GM12892 (cell line): ENCODE measurements around the gene SLC5A6.
"Not testable (repeated sequence)": the region's sequence is repeated elsewhere in the genome, so short reads cannot be mapped to it uniquely, and the experiment has no call there.

Source experiments
- DNase-seq: peaks from one replicate; pipeline ENCODE4 v3.0.0; 2011; ENCODE audit not compliant: insufficient read length
- FAIRE-seq: peaks from 2 replicates; lab custom pipeline; 2011; peaks lifted over from hg19 to GRCh38; lab: Jason Lieb, UNC
- POLR2A ChIP-seq: IDR thresholded peaks from 2 replicates; pipeline ENCODE4 v1.6.1; 2011; ENCODE audit warnings: low read depth, low read length, control low read depth
- POLR2AphosphoS5 ChIP-seq: IDR thresholded peaks from 2 replicates; pipeline ENCODE4 v1.6.1; 2011; ENCODE audit warnings: low read depth, low read length, control low read depth
- TAF1 ChIP-seq: IDR thresholded peaks from 2 replicates; pipeline ENCODE4 v1.6.1; 2011; ENCODE audit warnings: low read depth, mild to moderate bottlenecking, control low read depth, low read length, borderline replicate concordance

Gene SLC5A6

DNA sequence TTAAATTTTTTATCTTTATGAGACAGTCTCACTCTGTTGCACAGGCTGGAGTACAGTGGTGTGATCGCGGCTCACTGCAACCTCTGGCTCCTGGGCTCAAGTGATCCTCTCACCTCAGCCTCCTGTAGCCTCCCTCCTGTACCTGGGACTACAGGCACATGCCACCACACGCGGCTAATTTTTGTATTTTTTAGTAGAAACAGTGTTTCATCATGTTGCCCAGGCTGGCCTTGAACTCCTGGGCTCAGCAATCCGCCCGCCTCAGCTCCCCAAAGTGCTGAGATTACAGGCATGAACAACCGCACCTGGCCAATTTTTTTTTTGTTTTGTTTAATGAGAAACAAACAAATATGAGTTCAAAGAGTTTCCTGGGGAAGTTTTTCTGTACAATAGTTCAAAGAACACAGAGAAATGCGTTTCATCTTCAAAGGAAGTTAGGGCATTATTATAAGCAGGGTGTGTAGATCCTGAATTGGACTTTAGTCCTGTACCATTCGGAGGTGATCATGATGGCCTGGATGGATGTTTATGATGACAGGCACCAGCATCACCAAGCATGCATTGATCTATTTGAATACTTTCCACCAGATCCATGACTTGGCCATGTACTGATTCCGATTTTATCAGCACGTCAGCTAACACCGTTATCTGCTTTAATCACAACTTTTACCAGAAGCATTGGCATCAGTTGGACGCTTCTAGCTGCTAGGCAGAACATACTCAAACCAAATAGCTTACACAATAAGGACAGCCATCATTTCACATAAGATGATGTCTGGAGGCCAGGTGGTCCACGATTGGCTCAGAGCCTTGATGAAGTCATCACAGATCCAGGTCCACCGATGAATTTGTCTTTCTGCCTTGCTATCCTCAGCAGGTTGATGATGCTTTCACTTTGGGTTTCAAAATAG, 34.4 kb downstream of the SLC5A6 start:
- TF ChIP-seq POLR2A (no peak), POLR2AphosphoS5 (no peak), TAF1 (no peak)
- peak; percentile 5 for FAIRE-seq

DNA sequence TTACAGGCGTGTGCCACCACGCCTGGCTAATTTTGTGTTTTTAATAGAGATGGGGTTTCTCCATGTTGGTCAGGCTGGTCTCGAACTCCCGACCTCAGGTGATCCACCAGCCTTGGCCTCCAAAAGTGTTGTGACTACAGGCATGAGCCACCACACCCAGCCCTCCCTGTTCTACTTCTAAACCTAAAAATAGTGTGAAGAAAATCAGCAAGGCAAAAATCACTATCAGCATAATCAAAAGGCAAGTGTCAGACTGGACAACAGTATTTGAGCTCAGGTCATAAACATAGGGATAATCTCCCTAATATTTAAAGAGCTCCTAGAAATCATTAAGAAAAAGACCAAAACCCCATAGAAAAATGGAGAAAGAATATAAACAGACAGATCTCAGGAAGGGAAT, 36.3 kb downstream of the SLC5A6 start:
- FAIRE-seq, DNase-seq: not testable (repeated sequence)

More for the DNA sequence above, 34.4 kb downstream of the SLC5A6 start:
- no peak for DNase-seq

DNA sequence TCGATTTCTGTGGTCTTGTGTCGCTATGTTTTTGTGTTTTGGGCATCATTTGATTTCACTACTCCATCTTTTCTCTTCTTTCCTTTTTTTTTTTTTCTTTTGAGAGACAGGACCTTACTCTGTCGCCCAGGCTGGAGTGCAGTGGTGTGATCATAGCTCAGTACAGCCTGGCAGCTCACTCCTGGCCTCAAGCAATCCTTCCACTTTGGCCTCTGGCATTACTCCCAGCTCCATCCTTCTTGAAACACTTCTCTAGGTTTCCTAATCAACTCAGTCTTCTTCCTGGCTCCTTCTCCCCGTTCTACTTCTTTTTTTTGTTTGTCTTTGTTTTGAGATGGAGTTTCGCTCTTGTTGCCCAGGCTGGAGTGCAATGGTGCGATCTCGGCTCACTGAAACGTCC, 36.7 kb downstream of the SLC5A6 start:
- DNase-seq (no peak), FAIRE-seq (no peak)
- no peak for TF ChIP-seq POLR2AphosphoS5
- TF ChIP-seq POLR2A, result no peak
- no peak for TF ChIP-seq TAF1

DNA sequence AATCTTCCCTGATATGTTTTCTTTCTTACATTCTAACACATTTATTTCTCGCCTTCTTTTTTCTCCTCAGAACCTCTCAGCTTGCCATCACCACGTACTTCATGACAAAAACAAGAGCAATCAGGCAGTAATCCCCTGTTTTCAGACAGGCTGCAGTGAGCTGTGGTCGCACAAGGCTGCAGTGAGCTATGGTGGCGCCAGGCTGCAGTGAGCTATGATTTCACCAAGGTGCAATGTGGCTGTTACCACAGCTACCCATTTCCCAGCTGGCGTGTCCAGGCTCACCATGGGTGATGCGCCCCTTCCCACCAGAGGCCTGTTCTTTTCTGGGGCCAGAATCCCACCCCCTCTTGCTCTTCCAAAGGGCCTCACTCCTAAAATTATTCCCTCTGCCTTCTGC, 37.4 kb downstream of the SLC5A6 start:
- DNase-seq, result no peak
- TF ChIP-seq POLR2AphosphoS5, result no peak
- TF ChIP-seq TAF1, result no peak
- TF ChIP-seq POLR2A, result no peak
- peak; percentile 46 for FAIRE-seq

DNA sequence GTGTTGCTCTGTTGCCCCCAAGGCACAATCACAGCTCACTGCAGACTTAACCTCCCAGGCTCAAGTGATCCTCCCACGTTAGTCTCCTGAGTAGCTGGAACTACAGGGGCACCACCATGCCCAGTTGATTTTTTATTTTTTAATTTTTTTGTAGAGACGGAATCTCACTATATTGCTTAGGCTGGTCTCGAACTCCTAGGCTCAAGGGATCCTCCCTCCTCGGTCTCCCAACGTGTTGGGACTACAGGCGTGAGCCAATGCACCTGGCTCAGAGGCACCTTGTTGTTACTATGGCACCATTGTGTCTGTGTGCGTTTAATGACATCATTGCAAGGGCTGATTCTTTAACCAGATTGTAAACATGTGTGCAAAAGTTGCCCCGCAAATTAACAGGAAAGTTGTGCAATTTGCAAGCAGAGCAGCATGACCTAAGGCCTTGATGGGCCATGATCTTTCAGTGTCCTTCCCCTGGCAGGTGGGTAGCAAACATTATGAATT, 40.7 kb downstream of the SLC5A6 start:
- TF ChIP-seq TAF1, result no peak
- TF ChIP-seq POLR2AphosphoS5, result no peak
- no peak for TF ChIP-seq POLR2A
- FAIRE-seq (no peak), DNase-seq (no peak)

DNA sequence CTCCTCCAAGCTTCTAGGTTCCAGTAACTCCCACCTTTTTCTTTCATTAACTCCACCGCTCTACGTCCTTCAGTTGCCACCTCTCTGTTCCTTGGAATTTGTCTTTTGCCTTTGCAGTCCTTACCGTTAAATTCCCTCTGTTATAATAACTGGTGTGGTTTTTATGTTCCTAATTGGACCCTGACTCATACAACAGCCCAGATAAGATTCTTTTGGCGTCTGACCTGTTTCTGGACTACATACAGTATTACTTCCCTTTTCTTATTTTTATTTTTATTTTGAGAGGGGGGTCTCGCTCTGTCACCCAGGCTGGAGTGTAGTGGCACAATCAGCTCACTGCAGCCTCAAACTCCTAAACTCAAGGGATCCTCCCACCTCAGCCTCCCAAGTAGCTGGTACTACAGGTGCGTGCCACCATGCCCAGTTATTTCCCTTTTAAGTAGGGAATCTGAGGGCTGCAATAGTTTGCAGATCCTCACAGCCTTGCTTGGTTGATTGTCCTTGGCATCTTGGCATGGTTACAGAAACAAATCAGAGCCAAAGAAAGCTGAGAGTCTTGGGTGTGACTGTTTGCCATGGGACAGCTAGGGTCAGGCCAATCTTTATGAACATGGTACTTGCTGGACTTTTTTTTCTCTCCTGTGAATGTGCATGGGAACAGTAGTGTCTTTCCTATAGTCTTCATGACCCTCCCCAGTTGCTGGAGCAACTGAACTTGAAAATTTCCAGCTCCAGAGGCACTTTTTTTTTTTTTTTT, 41.3 kb downstream of the SLC5A6 start:
- no peak for FAIRE-seq

DNA sequence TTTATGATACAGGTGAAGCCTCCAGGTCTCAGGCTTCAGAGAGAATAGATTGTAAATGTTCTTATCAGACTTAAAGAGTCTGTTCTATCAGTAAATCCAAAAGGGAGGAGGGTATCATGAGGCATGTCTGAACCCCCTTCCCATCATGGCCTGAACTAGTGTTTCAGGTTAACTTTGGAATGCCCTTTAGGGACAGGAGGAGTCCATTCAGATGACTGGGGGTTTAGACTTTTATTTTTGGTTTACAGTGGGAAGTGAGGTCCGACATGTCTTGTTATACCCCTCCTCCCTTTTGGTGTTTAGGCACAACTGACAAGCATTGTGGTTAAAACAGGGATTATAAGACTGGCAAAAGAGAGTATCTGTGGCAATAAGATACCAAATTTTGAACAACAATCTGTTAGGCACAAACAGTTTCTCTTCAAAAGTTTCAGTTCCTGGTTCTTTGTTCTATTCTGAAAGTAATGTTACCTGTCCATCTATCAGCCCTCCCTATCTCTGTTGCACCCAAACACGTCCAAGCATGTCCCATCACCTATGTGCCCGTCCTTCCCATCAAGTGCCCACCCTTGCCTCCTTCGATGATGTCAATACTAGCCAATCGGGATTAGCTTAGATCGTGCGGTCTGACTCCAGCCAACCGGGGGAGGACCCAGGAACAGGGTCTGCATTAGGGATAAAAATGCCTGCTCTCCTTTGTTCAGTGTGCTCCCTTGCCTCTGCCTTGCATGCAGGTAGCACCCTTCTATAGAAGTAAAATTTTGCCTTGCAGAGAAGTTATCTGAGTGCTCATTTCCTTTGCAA, 46.9 kb downstream of the SLC5A6 start:
- no peak for TF ChIP-seq POLR2A
- no peak for TF ChIP-seq POLR2AphosphoS5
- no peak for TF ChIP-seq TAF1
- DNase-seq (no peak), FAIRE-seq (peak; percentile 93)

More for the DNA sequence above, 41.3 kb downstream of the SLC5A6 start:
- no peak for TF ChIP-seq TAF1
- no peak for TF ChIP-seq POLR2A
- no peak for TF ChIP-seq POLR2AphosphoS5
- DNase-seq, result no peak

DNA sequence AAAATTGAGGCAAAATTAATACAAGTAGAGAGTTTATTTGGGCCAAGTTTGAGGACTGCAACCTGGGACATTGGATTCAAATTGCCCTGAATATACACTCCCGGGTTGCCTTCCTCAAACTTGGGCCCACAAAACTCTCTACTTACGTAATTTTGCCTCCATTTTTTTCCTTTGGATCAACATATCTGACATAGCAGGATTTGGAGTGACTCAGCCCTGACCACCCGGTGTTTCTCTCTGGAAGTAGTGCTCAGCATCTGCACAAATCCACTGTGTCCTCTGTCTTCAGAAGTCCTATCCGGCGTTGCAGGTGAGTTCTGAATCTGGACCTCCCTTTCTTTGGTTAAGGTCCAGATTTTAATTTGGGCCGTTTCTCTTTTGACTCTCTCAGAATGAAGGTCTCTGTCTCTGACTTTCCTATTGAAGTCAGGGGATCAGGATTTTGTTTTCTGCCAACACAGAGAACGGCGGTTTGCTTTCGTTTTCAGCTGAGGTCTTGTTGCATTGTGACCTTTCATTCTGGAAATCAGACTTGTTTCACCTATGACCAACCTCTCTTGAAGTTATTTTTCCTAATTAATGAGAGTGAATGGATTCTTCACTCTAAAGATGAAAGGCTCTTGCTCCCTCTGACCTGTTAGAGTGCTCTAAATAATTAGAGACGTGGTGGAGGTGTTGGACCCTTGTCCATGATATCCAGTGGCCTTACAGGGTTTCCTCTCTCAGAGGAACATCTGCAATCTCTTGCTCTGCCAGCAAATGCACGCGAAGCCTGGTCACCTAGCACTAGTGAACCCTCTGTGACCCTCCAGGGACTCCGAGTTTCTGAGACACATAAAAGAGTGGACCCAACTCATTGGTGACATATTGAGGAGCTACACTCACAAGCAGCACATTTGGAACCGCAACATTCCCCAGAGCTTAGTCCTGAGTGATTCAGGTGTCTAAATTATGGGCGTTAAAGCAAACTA, 49.6 kb downstream of the SLC5A6 start:
- no peak for FAIRE-seq
- no peak for DNase-seq
- TF ChIP-seq TAF1, result no peak
- TF ChIP-seq POLR2A, result no peak
- no peak for TF ChIP-seq POLR2AphosphoS5

DNA sequence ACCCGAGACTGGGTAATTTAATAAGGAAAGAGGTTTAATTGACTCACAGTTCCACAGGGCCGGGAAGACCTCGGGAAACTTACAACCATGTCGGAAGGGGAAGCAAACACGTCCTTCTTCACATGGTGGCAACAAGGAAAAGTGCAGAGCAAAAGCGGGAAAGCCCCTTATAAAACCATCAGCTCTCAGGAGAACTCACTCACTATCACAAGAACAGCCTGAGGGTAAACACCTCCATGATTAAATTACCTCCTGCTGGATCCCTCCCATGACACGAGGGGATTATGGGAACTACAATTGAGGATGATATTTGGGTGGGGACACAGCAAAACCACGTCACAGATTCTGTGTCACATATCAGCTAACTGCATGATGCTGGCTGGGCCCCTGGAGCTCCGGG, 51.9 kb downstream of the SLC5A6 start:
- DNase-seq (no peak), FAIRE-seq (no peak)
- TF ChIP-seq TAF1 (no peak), POLR2AphosphoS5 (no peak), POLR2A (no peak)

DNA sequence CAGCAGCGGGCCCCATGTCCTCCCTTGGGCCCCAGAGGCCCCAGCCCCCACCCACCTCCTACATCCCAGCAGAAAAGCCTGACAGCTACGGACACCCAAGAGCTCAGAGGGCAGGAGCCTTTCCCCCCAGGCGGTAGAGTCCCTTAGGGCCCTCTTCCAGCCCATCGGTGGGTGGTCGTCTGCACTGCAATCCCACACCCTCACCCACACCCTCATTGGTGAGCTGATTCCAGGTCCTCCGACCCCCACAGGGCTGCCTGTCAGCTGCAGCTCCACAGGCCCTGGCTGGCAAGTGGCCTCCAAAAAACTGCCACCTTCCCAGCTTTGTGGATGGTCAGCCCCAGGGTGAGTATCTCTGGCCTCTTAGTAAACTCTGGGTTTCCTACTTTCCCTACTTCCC, 52.8 kb downstream of the SLC5A6 start:
- TF ChIP-seq POLR2A, result no peak
- TF ChIP-seq POLR2AphosphoS5, result no peak
- no peak for TF ChIP-seq TAF1
- DNase-seq (no peak), FAIRE-seq (no peak)

DNA sequence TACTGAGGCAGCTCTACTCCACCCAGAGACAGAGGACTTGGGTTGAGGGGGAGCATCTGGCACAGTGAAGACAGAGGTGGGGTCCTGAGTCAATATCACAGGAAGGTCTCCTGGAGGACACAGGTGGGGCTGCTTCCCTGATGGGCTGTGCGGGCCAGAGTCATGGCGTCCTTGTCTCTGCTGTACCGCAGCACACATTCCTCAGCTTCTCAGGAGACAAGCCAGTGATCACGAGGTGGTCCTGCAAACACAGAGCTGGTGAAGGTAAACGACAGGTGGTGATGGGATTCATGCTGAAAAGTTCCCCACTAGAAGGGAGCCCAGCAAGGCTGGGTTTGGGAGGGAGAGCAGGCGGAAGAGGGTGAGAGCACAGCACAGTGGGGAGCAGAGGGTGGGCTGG, 53.6 kb downstream of the SLC5A6 start:
- TF ChIP-seq TAF1 (no peak), POLR2AphosphoS5 (no peak), POLR2A (no peak)
- DNase-seq (no peak), FAIRE-seq (no peak)
